Measurements from ENCODE around the gene CHD6.

DNA sequence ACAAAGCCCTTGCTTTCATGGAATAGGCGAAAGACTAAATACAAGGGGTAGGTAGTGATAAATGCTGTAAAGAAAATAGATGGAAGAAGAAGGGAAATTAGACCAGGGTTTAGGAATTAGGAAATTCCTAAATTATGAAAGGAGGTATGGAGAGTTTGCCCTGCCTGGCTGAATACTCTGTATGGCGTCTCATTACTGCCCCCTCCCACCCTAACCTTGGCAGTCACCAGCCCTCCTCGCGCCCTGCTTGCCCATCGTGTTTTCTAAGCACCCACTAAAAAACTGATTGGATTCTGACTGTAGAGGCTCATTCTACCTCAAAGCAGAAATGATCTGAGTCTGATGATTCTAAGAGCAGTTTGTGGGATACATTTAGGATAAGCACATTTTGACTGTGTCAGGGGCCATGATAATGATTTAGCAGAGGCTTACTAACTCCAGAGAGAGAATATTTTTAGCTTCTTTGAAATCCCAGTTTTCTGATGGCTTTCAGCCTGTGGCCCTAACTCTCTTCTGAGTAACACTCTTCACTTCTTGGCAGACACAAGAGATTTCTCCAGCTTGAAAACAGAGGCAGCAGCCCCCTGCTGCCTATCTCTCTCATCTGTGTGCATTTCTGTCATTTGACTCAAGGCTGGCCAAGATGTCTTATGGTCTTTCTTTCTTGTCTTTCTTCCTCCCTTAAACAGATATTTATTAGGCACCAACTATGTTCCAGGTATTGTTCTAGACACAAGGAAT lies 1.4 kb upstream of the CHD6 start:
- TF ChIP-seq YY1 (IDR thresholded peaks at IDR 0.05; ENCODE audit: insufficient read depth, insufficient read length) (no peak), ZNF274 (IDR thresholded peaks at IDR 0.05; ENCODE audit: low read depth, low read length) (no peak)

Data from NT2/D1 (cell line).